OCI-LY7 (cell line): ENCODE results near the gene CREB3.
A peak's percentile ranks its signal among the peaks of the same experiment; 100 is the strongest.

Experiments used
- CTCF ChIP-seq: fragments of 200-600 bp; sonication (generic); conservative IDR thresholded peaks from 2 replicates; pipeline ENCODE4 v1.5.1; 2014; ENCODE audit warnings: mild to moderate bottlenecking, antibody characterized with exemption, low read length, moderate library complexity, mixed read lengths
- EZH2phosphoT487 ChIP-seq: fragments of 200-600 bp; sonication (generic); IDR thresholded peaks from 2 replicates; pipeline ENCODE4 v1.6.1; 2018; ENCODE audit warnings: low read depth, borderline replicate concordance, mild to moderate bottlenecking, mixed run types, antibody characterized with exemption, low read length, moderate library complexity, mixed read lengths

GRCh38 chr9:35726931-35727330, 5.5 kb upstream of the CREB3 start:
- peak; percentile 75 for TF ChIP-seq CTCF
- TF ChIP-seq EZH2phosphoT487: no peak
